ENCODE measurements around the gene MTG2. TPM values are rescaled to one million over a fixed set of nuclear protein-coding genes. Genes with fewer than 3 reads are reported as not detected.

Gene MTG2
- total and polyA plus RNA-seq, 2 of the 8 experiments (the other 6 are each of a cell fraction or from before 2014, with no cell fraction given), result 14.4 to 22.8 TPM

GRCh38 chr20:62167474-62167873 lies 15.4 kb upstream of the MTG2 start:
- no peak overlapping the region for H3K18ac ChIP-seq (ENCODE audit: extremely low read depth, low read length)
- H3K4me2 ChIP-seq (ENCODE audit: insufficient read depth in 1 of 2, low read depth in 2 of 2, low read length in 2 of 2), result no peak overlapping the region
- no peaks in the 10 kb centered on the region for H3K9me3 ChIP-seq (ENCODE audit: insufficient read depth in 2 of 2, low read depth in 1 of 2, low read length in 1 of 2)
- no peak overlapping the region for H2BK5ac ChIP-seq (ENCODE audit: low read depth, low read length)
- no peak overlapping the region for H2BK120ac ChIP-seq (replicated peaks; ENCODE audit: low read depth, low read length)
- no peak overlapping the region for H2BK15ac ChIP-seq (ENCODE audit: low read length)
- H3K4me1 ChIP-seq (replicated peaks in 1 of 4; ENCODE audit: control insufficient read depth in 3 of 4, insufficient read depth in 4 of 4, low read length in 3 of 4), result no peaks in the 10 kb centered on the region
- no peak overlapping the region for H3K9ac ChIP-seq (replicated peaks in 1 of 4; ENCODE audit: extremely low read depth in 1 of 4, low read depth in 3 of 4, low read length in 3 of 4)
- H2BK12ac ChIP-seq (ENCODE audit: low read depth, low read length), result no peak overlapping the region
- no peak overlapping the region for H2BK20ac ChIP-seq (ENCODE audit: low read length)
- H2AFZ ChIP-seq (ENCODE audit: low read length), result no peak overlapping the region
- H3K27me3 ChIP-seq (replicated peaks in 1 of 4; ENCODE audit: control insufficient read depth in 3 of 4, extremely low read depth in 1 of 4, insufficient read depth in 3 of 4, low read length in 3 of 4), result no peaks in the 10 kb centered on the region
- H3K23ac ChIP-seq (ENCODE audit: insufficient read length), result no peak overlapping the region
- no peak overlapping the region for H3K27ac ChIP-seq (ENCODE audit: low read depth, low read length)
- H2AK5ac ChIP-seq (ENCODE audit: low read depth, low read length), result no peak overlapping the region
- no peak overlapping the region for H3K56ac ChIP-seq (replicated peaks; ENCODE audit: insufficient read length, low read depth, low read length)
- ChIA-PET POLR2A (ENCODE audit: partially characterized antibody) (interaction anchor here (1.2 to 1.5 kb wide), 2 partner anchors 11 to 44 kb away, joined by 3 read pairs; no protein-coding TSS in a partner anchor), CTCF (ENCODE audit: partially characterized antibody) (interaction anchor here (0.6 to 3.2 kb wide), 4 partner anchors 10 to 37 kb away, joined by 3 to 16 read pairs (median 5); no protein-coding TSS in a partner anchor)
- no peak overlapping the region for H3K14ac ChIP-seq (ENCODE audit: insufficient read length)
- no peak for FAIRE-seq
- 81% methylated on average over 6 of the region's 6 CpGs; no CpG with 5 or more reads in 1 of the 2 experiments for whole genome bisulfite sequencing, 2 experiments (ENCODE audit: extremely low coverage in 1 of 2, insufficient coverage in 1 of 2, insufficient read length in 1 of 2, insufficient replicate concordance in 2 of 2, low coverage in 1 of 2, low lambda C conversion rate in 2 of 2, missing lambda C conversion rate in 1 of 2)
- H4K8ac ChIP-seq (ENCODE audit: extremely low read depth, insufficient read depth, low read length), result no peak overlapping the region
- no peak for DNase-seq (ENCODE audit: low read depth in 1 of 2, low spot score in 2 of 2)
- H3K36me3 ChIP-seq (ENCODE audit: control insufficient read depth in 2 of 4, insufficient read depth in 4 of 4, low read length in 3 of 4), result peaks cover 8 to 46% (median 22%) of the 10 kb centered on the region in 4 experiments
- H4K91ac ChIP-seq (replicated peaks; ENCODE audit: insufficient read length, low read length), result no peak overlapping the region
- H3K4ac ChIP-seq (replicated peaks; ENCODE audit: insufficient read length, low read depth, low read length), result no peak overlapping the region
- peaks cover 4 to 20% of the 10 kb centered on the region in 2 experiments for H4K20me1 ChIP-seq (replicated peaks in 1 of 2; ENCODE audit: control insufficient read depth in 1 of 2, insufficient read depth in 2 of 2, low read length in 2 of 2)
- no peaks in the 10 kb centered on the region for H3K23me2 ChIP-seq (ENCODE audit: low read depth, low read length)
- no peaks in the 10 kb centered on the region for H3K79me1 ChIP-seq (ENCODE audit: low read depth, low read length)
- no peaks in the 10 kb centered on the region for H3K79me2 ChIP-seq (ENCODE audit: control insufficient read depth in 1 of 2, insufficient read depth in 2 of 2, low read length in 2 of 2)
- no peak overlapping the region for H3K4me3 ChIP-seq (ENCODE audit: extremely low read depth in 1 of 4, insufficient read depth in 2 of 4, low read depth in 3 of 4, low read length in 4 of 4)
- TF ChIP-seq POLR2A (IDR thresholded peaks at IDR 0.05; ENCODE audit: control extremely low read depth in 1 of 2, low read depth in 2 of 2, low read length in 2 of 2) (no peak), TBP (IDR thresholded peaks at IDR 0.05; ENCODE audit: low read depth, low read length) (no peak), HDAC6 (IDR thresholded peaks at IDR 0.05; ENCODE audit: low read depth, low read length) (no peak), BACH1 (IDR thresholded peaks at IDR 0.05; ENCODE audit: low read length) (no peak), RAD21 (IDR thresholded peaks at IDR 0.05 in 1 of 2, conservative IDR thresholded peaks at IDR 0.05 in 1 of 2; ENCODE audit: low read depth in 2 of 2, low read length in 2 of 2) (no peak), RNF2 (IDR thresholded peaks at IDR 0.05; ENCODE audit: borderline replicate concordance, low read depth, low read length, missing control alignments, poor library complexity, severe bottlenecking) (no peak), KDM1A (IDR thresholded peaks at IDR 0.05; ENCODE audit: borderline replicate concordance, low read length) (no peak), SP1 (IDR thresholded peaks at IDR 0.05; ENCODE audit: low read depth, low read length) (no peak), RBBP5 (IDR thresholded peaks at IDR 0.05; ENCODE audit: borderline replicate concordance, low read depth, low read length) (no peak)
- no peak overlapping the region for H4K5ac ChIP-seq (ENCODE audit: insufficient read length, low read depth, low read length)
